Measurements from ENCODE around the gene IDH3B. TPM values are rescaled to one million over a fixed set of nuclear protein-coding genes. Genes with fewer than 3 reads are reported as not detected.

IDH3B gene
- total and polyA plus RNA-seq, 2 of the 13 experiments (the other 11 are each of a cell fraction or from before 2014, with no cell fraction given): 215 to 254 TPM

DNA sequence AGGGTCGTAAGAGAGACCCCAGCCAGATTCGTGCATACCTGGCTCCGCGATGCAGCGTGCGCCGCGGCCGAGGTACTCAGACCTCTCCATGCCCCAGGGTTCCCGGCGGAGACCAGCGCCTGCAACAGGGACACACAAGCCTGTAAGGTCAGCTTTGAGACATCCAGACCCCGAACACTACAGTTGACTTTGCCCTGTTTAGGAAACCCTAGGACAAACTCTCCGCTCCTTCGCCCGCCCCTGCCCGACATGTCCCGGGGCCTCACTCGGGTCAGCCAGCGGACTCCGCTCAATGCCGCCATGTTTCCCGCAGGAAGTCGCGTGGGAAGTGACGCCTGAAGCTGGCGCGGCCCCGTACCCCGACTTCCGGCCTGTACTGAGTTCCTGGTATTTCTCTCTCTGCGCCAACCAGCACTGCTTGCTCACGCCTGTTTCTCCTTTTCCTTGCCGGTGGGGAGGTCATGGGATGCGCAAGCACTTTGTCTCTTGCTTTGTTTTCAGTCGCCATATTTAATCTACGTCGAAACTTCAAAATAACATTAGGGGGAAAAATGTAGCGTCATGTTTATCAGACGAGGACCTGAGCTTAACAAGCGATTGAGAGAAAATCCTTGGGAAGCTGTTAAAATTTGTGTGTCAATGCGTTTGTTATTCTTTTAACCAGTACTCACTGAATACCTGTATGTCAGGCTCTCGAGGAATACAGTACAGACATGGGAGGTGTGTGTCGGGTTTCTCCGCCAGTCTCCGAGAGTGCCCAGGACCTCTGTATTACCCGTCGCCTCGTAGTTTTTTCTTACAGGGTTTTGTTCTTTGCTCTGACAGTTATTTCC lies at the start of gene IDH3B (continued):
- TF ChIP-seq, protein P1, sequence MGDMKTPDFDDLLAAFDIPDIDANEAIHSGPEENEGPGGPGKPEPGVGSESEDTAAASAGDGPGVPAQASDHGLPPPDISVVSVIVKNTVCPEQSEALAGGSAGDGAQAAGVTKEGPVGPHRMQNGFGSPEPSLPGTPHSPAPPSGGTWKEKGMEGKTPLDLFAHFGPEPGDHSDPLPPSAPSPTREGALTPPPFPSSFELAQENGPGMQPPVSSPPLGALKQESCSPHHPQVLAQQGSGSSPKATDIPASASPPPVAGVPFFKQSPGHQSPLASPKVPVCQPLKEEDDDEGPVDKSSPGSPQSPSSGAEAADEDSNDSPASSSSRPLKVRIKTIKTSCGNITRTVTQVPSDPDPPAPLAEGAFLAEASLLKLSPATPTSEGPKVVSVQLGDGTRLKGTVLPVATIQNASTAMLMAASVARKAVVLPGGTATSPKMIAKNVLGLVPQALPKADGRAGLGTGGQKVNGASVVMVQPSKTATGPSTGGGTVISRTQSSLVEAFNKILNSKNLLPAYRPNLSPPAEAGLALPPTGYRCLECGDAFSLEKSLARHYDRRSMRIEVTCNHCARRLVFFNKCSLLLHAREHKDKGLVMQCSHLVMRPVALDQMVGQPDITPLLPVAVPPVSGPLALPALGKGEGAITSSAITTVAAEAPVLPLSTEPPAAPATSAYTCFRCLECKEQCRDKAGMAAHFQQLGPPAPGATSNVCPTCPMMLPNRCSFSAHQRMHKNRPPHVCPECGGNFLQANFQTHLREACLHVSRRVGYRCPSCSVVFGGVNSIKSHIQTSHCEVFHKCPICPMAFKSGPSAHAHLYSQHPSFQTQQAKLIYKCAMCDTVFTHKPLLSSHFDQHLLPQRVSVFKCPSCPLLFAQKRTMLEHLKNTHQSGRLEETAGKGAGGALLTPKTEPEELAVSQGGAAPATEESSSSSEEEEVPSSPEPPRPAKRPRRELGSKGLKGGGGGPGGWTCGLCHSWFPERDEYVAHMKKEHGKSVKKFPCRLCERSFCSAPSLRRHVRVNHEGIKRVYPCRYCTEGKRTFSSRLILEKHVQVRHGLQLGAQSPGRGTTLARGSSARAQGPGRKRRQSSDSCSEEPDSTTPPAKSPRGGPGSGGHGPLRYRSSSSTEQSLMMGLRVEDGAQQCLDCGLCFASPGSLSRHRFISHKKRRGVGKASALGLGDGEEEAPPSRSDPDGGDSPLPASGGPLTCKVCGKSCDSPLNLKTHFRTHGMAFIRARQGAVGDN (CRISPR knock-in tag; IDR thresholded peaks at IDR 0.05): peak; percentile 97
- TF ChIP-seq, protein P2, sequence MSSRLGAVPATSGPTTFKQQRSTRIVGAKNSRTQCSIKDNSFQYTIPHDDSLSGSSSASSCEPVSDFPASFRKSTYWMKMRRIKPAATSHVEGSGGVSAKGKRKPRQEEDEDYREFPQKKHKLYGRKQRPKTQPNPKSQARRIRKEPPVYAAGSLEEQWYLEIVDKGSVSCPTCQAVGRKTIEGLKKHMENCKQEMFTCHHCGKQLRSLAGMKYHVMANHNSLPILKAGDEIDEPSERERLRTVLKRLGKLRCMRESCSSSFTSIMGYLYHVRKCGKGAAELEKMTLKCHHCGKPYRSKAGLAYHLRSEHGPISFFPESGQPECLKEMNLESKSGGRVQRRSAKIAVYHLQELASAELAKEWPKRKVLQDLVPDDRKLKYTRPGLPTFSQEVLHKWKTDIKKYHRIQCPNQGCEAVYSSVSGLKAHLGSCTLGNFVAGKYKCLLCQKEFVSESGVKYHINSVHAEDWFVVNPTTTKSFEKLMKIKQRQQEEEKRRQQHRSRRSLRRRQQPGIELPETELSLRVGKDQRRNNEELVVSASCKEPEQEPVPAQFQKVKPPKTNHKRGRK (CRISPR knock-in tag; IDR thresholded peaks at IDR 0.05): no peak
- TF ChIP-seq MTF1 (CRISPR knock-in tag; IDR thresholded peaks at IDR 0.05): no peak; the same call in 1 of the 2 replicates
- peak; percentile 89 for TF ChIP-seq RXRA (CRISPR knock-in tag; IDR thresholded peaks at IDR 0.05)
- peak; percentile 74 for TF ChIP-seq NCOA2 (CRISPR knock-in tag; IDR thresholded peaks at IDR 0.05)
- TF ChIP-seq, protein P3, sequence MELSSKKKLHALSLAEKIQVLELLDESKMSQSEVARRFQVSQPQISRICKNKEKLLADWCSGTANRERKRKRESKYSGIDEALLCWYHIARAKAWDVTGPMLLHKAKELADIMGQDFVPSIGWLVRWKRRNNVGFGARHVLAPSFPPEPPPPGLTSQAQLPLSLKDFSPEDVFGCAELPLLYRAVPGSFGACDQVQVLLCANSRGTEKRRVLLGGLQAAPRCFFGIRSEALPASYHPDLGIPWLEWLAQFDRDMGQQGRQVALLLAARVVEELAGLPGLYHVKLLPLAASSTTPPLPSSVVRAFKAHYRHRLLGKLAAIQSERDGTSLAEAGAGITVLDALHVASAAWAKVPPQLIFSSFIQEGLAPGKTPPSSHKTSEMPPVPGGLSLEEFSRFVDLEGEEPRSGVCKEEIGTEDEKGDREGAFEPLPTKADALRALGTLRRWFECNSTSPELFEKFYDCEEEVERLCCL (CRISPR knock-in tag; IDR thresholded peaks at IDR 0.05; ENCODE audit: borderline replicate concordance): peak; percentile 85
- TF ChIP-seq, protein P4, sequence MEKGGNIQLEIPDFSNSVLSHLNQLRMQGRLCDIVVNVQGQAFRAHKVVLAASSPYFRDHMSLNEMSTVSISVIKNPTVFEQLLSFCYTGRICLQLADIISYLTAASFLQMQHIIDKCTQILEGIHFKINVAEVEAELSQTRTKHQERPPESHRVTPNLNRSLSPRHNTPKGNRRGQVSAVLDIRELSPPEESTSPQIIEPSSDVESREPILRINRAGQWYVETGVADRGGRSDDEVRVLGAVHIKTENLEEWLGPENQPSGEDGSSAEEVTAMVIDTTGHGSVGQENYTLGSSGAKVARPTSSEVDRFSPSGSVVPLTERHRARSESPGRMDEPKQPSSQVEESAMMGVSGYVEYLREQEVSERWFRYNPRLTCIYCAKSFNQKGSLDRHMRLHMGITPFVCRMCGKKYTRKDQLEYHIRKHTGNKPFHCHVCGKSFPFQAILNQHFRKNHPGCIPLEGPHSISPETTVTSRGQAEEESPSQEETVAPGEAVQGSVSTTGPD (CRISPR knock-in tag; IDR thresholded peaks at IDR 0.05): 0 out of 2 replicates have a peak, but pooled peaks have one; percentile 25
- TF ChIP-seq KDM1A (CRISPR knock-in tag; IDR thresholded peaks at IDR 0.05): 0 out of 2 replicates have a peak, but pooled peaks have one; percentile 5
- TF ChIP-seq ZSCAN22 (CRISPR knock-in tag; IDR thresholded peaks at IDR 0.05): peak; percentile 23; the same call in 1 of the 2 replicates
- peak; percentile 60 for TF ChIP-seq PAXIP1 (CRISPR knock-in tag; conservative IDR thresholded peaks at IDR 0.05)
- no peak for TF ChIP-seq RAD51 (IDR thresholded peaks at IDR 0.05; ENCODE audit: borderline replicate concordance)
- TF ChIP-seq MIER2 (CRISPR knock-in tag; IDR thresholded peaks at IDR 0.05): peak; percentile 88
- no peak for TF ChIP-seq ZNF672 (CRISPR knock-in tag; IDR thresholded peaks at IDR 0.05)

Measured in HepG2 (cell line).